Measurements from ENCODE around the gene ATXN1. TPM values are rescaled to one million over a fixed set of nuclear protein-coding genes. Genes with fewer than 3 reads are reported as not detected.

Gene ATXN1
- total RNA-seq, 1 experiment from 2014 or later = 5.6 TPM

- Histone ChIP-seq H2BK120ac (ENCODE audit: low read depth, low read length, poor library complexity, severe bottlenecking) (no peak overlapping the region), H3K18ac (ENCODE audit: insufficient read length, low read depth, low read length) (no peak overlapping the region), H3K4me2 (ENCODE audit: insufficient read depth, insufficient read length, low read length) (no peak overlapping the region), H3K79me2 (ENCODE audit: insufficient read depth, low read length) (no peaks in the 10 kb centered on the region), H2BK5ac (ENCODE audit: insufficient read length, low read length) (no peak overlapping the region), H3K23ac (ENCODE audit: insufficient read length, low read depth, low read length) (no peak overlapping the region), H2BK15ac (ENCODE audit: low read depth, low read length) (no peak overlapping the region), H3K14ac (ENCODE audit: insufficient read depth, low read length) (no peak overlapping the region), H4K5ac (ENCODE audit: insufficient read length, low read depth, low read length) (no peak overlapping the region), H4K8ac (replicated peaks; ENCODE audit: insufficient read length, low read depth, low read length) (no peak overlapping the region), H3K56ac (ENCODE audit: insufficient read length, low read depth, low read length) (no peak overlapping the region), H3K27me3 (ENCODE audit: insufficient read depth, low read length) (no peaks in the 10 kb centered on the region), H3K4ac (ENCODE audit: low read depth, low read length) (no peak overlapping the region), H3T11ph (ENCODE audit: low read length) (no peak overlapping the region), H3K9ac (ENCODE audit: extremely low read depth, insufficient read length, low read length) (no peak overlapping the region), H4K91ac (ENCODE audit: insufficient read length, low read depth, low read length) (no peak overlapping the region), H3K79me1 (ENCODE audit: insufficient read depth, low read depth, low read length, poor library complexity, severe bottlenecking) (no peaks in the 10 kb centered on the region), H3K27ac (ENCODE audit: insufficient read length, low read depth, low read length) (no peak overlapping the region), H4K20me1 (ENCODE audit: control insufficient read depth, insufficient read depth, insufficient read length) (no peaks in the 10 kb centered on the region), H2AFZ (ENCODE audit: low read length) (no peak overlapping the region), H3K23me2 (ENCODE audit: insufficient read length, low read depth, low read length, poor library complexity, severe bottlenecking) (no peaks in the 10 kb centered on the region), H2BK20ac (ENCODE audit: low read depth, low read length, poor library complexity, severe bottlenecking) (no peak overlapping the region), H3K4me1 (ENCODE audit: insufficient read depth, low read length) (no peaks in the 10 kb centered on the region; the same call in 1 of the 2 replicates), H2BK12ac (ENCODE audit: insufficient read length, low read depth, low read length) (no peak overlapping the region), H2AK5ac (ENCODE audit: insufficient read length, low read length) (no peak overlapping the region), H3K9me3 (ENCODE audit: control insufficient read depth, low read depth, low read length) (no peaks in the 10 kb centered on the region)
- Mint-ChIP-seq H3K27me3 (ENCODE audit: low read depth) (no peaks in the 10 kb centered on the region), H3K27ac (peak overlapping the region in 2 of 3 experiments; percentile 81 to 89; a peak in 3 of 7 replicates), H3K9me3 (no peaks in the 10 kb centered on the region; a peak in 2 of 5 replicates), H3K36me3 (ENCODE audit: insufficient read depth in 1 of 3, low read depth in 3 of 3) (no peaks in the 10 kb centered on the region; a peak in 1 of 7 replicates), H3K4me1 (peaks cover 10% of the 10 kb centered on the region in 2 experiments), H3K4me3 (no peak overlapping the region)
- no peak for DNase-seq
- WGBS (ENCODE audit: extremely low coverage, insufficient read length, low lambda C conversion rate) = no CpG with 5 or more reads among the region's 16 CpGs
- TF ChIP-seq CTCF (conservative IDR thresholded peaks at IDR 0.05) = no peak
Measured at GRCh38 chr6:16345449-16346330, 415.6 kb downstream of the ATXN1 start.
